Measurements from ENCODE around the gene ANAPC2. TPM values are rescaled to one million over a fixed set of nuclear protein-coding genes. Genes with fewer than 3 reads are reported as not detected.

The ANAPC2 gene
- total RNA-seq, 1 donor from 2014 or later = 20.5 TPM

DNA sequence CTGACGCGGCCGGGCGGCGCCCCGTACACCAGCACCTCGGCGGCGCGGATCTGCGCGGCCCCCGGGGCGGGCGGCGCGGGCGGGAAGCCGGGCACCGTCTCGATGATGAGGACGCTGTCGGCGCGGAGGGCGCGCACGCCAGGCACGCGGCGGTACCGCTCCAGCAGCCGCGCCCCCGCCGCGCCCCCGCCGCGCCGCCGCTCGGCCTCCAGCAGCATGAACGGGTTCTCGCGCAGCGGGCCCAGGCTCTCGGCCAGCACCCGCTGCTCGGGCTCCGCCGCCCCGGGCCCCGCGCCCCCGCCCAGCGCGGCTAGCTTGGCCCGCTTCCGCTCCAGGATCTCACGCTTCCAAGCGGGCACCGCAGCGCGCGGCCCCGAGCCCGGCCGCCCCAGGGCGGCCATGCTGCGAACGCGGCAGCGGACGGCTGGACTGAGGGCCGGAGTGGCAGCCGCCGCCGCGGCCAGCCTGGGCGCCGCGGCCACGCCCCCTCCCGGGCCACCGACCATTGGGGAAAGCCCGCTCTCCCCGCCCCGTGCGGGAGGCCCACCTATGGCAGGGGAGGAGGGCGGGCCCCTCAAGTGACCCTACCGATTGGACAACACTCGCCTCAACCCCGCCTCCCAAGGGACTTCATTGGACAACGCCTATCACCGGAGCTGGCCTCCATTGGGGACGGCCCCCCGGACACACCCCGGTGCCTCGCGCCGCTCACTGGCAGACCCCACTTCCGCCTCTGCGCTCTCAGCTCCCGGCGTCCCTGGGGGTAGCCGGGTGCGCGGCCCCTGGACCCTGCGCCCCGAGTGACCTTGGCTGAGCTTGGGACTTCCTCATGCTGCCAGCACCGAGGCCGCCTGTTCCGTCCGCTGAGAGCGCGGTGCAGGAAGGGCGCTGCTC is 12.2 kb upstream of the ANAPC2 start, which contains the start of gene TPRN:
TSS of gene TPRN (minus strand) at position 431 of the 894 bp plus-strand sequence. CDS start at position 401, 30 bp downstream.
- Histone ChIP-seq H3K27me3 (ENCODE audit: control insufficient read depth, insufficient read depth, low read length) (no peaks in the 10 kb centered on the region), H3K4me3 (ENCODE audit: low read depth, low read length) (peak within 1 kb of the TSS; percentile 58), H3K36me3 (ENCODE audit: control insufficient read depth, insufficient read depth, low read length) (no peaks in the 10 kb centered on the region)
- DNase-seq (ENCODE audit: low read depth) = peak; percentile 92
- FAIRE-seq = no peak
- TF ChIP-seq, protein P1, sequence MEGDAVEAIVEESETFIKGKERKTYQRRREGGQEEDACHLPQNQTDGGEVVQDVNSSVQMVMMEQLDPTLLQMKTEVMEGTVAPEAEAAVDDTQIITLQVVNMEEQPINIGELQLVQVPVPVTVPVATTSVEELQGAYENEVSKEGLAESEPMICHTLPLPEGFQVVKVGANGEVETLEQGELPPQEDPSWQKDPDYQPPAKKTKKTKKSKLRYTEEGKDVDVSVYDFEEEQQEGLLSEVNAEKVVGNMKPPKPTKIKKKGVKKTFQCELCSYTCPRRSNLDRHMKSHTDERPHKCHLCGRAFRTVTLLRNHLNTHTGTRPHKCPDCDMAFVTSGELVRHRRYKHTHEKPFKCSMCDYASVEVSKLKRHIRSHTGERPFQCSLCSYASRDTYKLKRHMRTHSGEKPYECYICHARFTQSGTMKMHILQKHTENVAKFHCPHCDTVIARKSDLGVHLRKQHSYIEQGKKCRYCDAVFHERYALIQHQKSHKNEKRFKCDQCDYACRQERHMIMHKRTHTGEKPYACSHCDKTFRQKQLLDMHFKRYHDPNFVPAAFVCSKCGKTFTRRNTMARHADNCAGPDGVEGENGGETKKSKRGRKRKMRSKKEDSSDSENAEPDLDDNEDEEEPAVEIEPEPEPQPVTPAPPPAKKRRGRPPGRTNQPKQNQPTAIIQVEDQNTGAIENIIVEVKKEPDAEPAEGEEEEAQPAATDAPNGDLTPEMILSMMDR (IDR thresholded peaks at IDR 0.05; ENCODE audit: insufficient read depth, low read length, severe bottlenecking) = no peak

DNA sequence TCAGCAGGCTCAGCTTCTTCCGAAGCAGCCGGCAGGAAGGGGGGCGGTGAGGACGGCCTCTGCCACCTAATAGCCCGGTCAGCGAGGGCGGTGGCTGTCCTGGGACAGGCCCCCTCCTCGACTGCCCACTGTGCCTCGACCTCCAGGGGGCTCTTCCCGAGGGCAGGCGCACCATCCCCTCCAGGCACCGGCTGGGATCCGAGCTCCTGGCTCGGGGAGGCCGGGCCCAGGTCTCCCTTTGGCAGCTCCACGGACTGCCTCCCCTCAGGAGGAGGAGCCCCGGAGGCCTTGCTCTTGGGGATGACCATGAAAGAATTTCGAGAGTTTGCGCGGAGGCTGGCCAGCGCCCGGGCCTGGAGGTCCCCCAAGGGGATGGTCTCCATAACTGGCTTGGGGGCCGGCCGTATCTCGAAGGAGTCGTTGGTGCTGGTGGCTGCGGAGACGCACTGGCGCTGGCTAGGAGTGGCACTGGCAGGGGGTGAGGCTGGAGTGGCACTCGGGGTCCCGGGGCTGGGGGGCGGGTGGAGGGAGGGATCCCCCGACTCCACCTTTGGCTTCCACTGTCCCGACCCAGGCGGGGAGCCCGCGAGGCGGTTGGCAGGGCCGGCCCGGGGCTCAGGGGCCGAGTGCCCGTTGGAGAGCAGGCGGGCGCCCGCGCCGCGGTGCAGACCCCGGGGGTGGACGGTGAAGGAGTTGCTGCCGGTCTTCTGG is 11.2 kb upstream of the ANAPC2 start:
- TF ChIP-seq, protein P1 (IDR thresholded peaks at IDR 0.05; ENCODE audit: insufficient read depth, low read length, severe bottlenecking) = no peak
- peak overlapping the region; percentile 33 for H3K4me3 ChIP-seq (ENCODE audit: low read depth, low read length)
- H3K27me3 ChIP-seq (ENCODE audit: control insufficient read depth, insufficient read depth, low read length) = no peaks in the 10 kb centered on the region
- DNase-seq (ENCODE audit: low read depth) (no peak), FAIRE-seq (no peak)
- H3K36me3 ChIP-seq (ENCODE audit: control insufficient read depth, insufficient read depth, low read length) = no peaks in the 10 kb centered on the region

DNA sequence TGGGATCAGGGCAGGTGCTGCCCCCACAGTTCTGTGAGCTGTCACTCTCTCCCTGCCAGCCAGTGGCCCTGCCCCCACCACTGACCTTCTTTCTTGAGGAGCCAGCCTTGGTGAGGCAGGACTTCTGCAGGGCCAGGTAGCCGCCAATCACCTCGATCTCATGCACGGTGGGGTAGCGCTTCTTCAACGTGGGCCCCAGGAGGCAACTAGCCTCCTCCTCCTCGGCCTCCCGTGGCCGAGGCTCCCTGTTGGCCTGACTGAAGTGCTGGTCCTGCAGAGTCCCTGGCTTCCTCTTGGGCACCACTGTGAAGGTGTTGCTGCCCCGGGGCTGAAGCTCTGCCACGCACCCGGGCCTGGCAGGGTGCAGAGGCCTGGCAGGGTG is 10.5 kb upstream of the ANAPC2 start:
- no peaks in the 10 kb centered on the region for H3K36me3 ChIP-seq (ENCODE audit: control insufficient read depth, insufficient read depth, low read length)
- H3K4me3 ChIP-seq (ENCODE audit: low read depth, low read length) = no peak overlapping the region
- DNase-seq (ENCODE audit: low read depth) = no peak
- FAIRE-seq = no peak
- H3K27me3 ChIP-seq (ENCODE audit: control insufficient read depth, insufficient read depth, low read length) = no peaks in the 10 kb centered on the region
- TF ChIP-seq, protein P1 (IDR thresholded peaks at IDR 0.05; ENCODE audit: insufficient read depth, low read length, severe bottlenecking) = no peak

GRCh38 chr9:137198051-137198901 is 9.9 kb upstream of the ANAPC2 start:
- FAIRE-seq = peak; percentile 32
- peak; percentile 30 for DNase-seq (ENCODE audit: low read depth)
- Histone ChIP-seq H3K36me3 (ENCODE audit: control insufficient read depth, insufficient read depth, low read length) (no peaks in the 10 kb centered on the region), H3K4me3 (ENCODE audit: low read depth, low read length) (no peak overlapping the region), H3K27me3 (ENCODE audit: control insufficient read depth, insufficient read depth, low read length) (no peaks in the 10 kb centered on the region)
- TF ChIP-seq, protein P1 (IDR thresholded peaks at IDR 0.05; ENCODE audit: insufficient read depth, low read length, severe bottlenecking) = no peak

DNA sequence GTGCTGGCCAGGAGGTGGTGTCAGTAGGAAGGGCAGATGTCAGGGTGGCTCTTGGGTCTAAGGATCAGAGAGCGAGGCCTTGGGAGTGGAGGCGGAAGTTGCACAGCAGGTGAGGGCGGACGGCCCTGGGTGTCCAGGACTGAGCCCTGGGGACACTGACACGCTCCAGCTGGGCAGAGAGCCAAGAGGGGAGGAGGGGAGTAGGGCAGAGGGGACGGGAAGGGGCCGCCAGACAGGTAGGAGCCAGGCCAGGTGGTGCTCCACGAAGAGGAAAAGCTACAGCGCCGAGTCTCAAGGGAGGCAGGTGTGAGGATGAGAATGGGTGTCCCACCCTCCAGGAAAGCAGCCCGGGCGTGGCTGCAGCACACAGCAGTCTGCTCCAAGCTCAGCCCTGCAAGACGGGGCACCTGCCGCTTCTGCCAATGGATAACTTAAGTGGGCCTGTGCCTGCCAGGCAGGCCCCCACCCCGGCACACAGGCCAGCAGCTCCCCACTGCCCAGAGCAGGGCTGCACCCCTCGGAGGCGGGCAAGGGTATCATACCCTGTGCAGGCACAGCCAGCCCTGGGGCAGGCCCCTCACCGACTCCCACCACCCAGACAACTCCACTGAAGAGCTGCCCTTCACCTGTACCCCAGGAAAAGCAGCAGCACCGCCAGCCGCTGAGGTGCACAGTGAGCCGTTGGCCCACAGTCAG is 7.3 kb upstream of the ANAPC2 start:
- Histone ChIP-seq H3K4me3 (ENCODE audit: low read depth, low read length) (no peak overlapping the region), H3K27me3 (ENCODE audit: control insufficient read depth, insufficient read depth, low read length) (no peaks in the 10 kb centered on the region), H3K36me3 (ENCODE audit: control insufficient read depth, insufficient read depth, low read length) (peaks cover 5% of the 10 kb centered on the region)
- no peak for FAIRE-seq
- DNase-seq (ENCODE audit: low read depth) = no peak
- TF ChIP-seq, protein P1 (IDR thresholded peaks at IDR 0.05; ENCODE audit: insufficient read depth, low read length, severe bottlenecking) = no peak

All from bronchial epithelial cell (primary cell).